ENCODE results near the gene WASF2. TPM values are rescaled to one million over a fixed set of nuclear protein-coding genes. Genes with fewer than 3 reads are reported as not detected.

Gene WASF2
- total and polyA plus RNA-seq, 2 of the 8 experiments (the other 6 are each of a cell fraction or from before 2014, with no cell fraction given): 32.1 to 86.6 TPM

- H3K9me3 ChIP-seq (ENCODE audit: insufficient read depth in 2 of 2, low read depth in 1 of 2, low read length in 1 of 2): no peaks in the 10 kb centered on the region
- H3K27ac ChIP-seq (ENCODE audit: low read depth, low read length): no peak overlapping the region
- no peak overlapping the region for H3K4ac ChIP-seq (replicated peaks; ENCODE audit: insufficient read length, low read depth, low read length)
- H3K27me3 ChIP-seq (replicated peaks in 1 of 4; ENCODE audit: control insufficient read depth in 3 of 4, extremely low read depth in 1 of 4, insufficient read depth in 3 of 4, low read length in 3 of 4): no peaks in the 10 kb centered on the region
- no peaks in the 10 kb centered on the region for H3K23me2 ChIP-seq (ENCODE audit: low read depth, low read length)
- H2AK5ac ChIP-seq (ENCODE audit: low read depth, low read length): no peak overlapping the region
- 93% methylated on average over 2 of the region's 2 CpGs; no CpG with 5 or more reads in 1 of the 2 experiments for WGBS, 2 experiments (ENCODE audit: extremely low coverage in 1 of 2, insufficient coverage in 1 of 2, insufficient read length in 1 of 2, insufficient replicate concordance in 2 of 2, low coverage in 1 of 2, low lambda C conversion rate in 2 of 2, missing lambda C conversion rate in 1 of 2)
- H3K79me1 ChIP-seq (ENCODE audit: low read depth, low read length): peaks cover 5% of the 10 kb centered on the region
- H3K23ac ChIP-seq (ENCODE audit: insufficient read length): no peak overlapping the region
- H3K56ac ChIP-seq (replicated peaks; ENCODE audit: insufficient read length, low read depth, low read length): no peak overlapping the region
- DNase-seq (ENCODE audit: low read depth in 1 of 2, low spot score in 2 of 2) (no peak), FAIRE-seq (no peak)
- H3K18ac ChIP-seq (ENCODE audit: extremely low read depth, low read length): no peak overlapping the region
- no peak overlapping the region for H2BK120ac ChIP-seq (replicated peaks; ENCODE audit: low read depth, low read length)
- ChIA-PET POLR2A (ENCODE audit: partially characterized antibody) (interaction anchor here (0.6 to 0.8 kb wide), 2 partner anchors 14 to 68 kb away, joined by 3 to 4 read pairs; no protein-coding TSS in a partner anchor), CTCF (ENCODE audit: partially characterized antibody) (interaction anchor here (0.6 to 2.5 kb wide), 13 partner anchors 13 to 576 kb away, joined by 3 to 7 read pairs (median 3); no protein-coding TSS in a partner anchor)
- H2BK12ac ChIP-seq (ENCODE audit: low read depth, low read length): no peak overlapping the region
- no peak overlapping the region for H2BK15ac ChIP-seq (ENCODE audit: low read length)
- no peak overlapping the region for H3K4me2 ChIP-seq (ENCODE audit: insufficient read depth in 1 of 2, low read depth in 2 of 2, low read length in 2 of 2)
- no peaks in the 10 kb centered on the region for H3K4me1 ChIP-seq (replicated peaks in 1 of 4; ENCODE audit: control insufficient read depth in 3 of 4, insufficient read depth in 4 of 4, low read length in 3 of 4)
- H3K9ac ChIP-seq (replicated peaks in 1 of 4; ENCODE audit: extremely low read depth in 1 of 4, low read depth in 3 of 4, low read length in 3 of 4): no peak overlapping the region
- peaks cover 0 to 74% of the 10 kb centered on the region in 2 experiments for H3K79me2 ChIP-seq (ENCODE audit: control insufficient read depth in 1 of 2, insufficient read depth in 2 of 2, low read length in 2 of 2)
- no peaks in the 10 kb centered on the region for H3K36me3 ChIP-seq (ENCODE audit: control insufficient read depth in 2 of 4, insufficient read depth in 4 of 4, low read length in 3 of 4)
- H2BK5ac ChIP-seq (ENCODE audit: low read depth, low read length): no peak overlapping the region
- peaks cover 0 to 2% of the 10 kb centered on the region in 2 experiments for H4K20me1 ChIP-seq (replicated peaks in 1 of 2; ENCODE audit: control insufficient read depth in 1 of 2, insufficient read depth in 2 of 2, low read length in 2 of 2)
- H2BK20ac ChIP-seq (ENCODE audit: low read length): no peak overlapping the region
- H2AFZ ChIP-seq (ENCODE audit: low read length): no peak overlapping the region
- no peak overlapping the region for H3K14ac ChIP-seq (ENCODE audit: insufficient read length)
- H4K8ac ChIP-seq (ENCODE audit: extremely low read depth, insufficient read depth, low read length): no peak overlapping the region
- H3K4me3 ChIP-seq (ENCODE audit: extremely low read depth in 1 of 4, insufficient read depth in 2 of 4, low read depth in 3 of 4, low read length in 4 of 4): no peak overlapping the region
- no peak overlapping the region for H4K91ac ChIP-seq (replicated peaks; ENCODE audit: insufficient read length, low read length)
- H4K5ac ChIP-seq (ENCODE audit: insufficient read length, low read depth, low read length): no peak overlapping the region
- TF ChIP-seq BACH1 (IDR thresholded peaks at IDR 0.05; ENCODE audit: low read length): no peak
These were observed 7.9 kb downstream of the WASF2 start for GRCh38 chr1:27481994-27482620.

Measured in H1 (cell line).